PFSK-1 (cell line): ENCODE measurements around the gene PHKG2.
A peak's percentile ranks its signal among the peaks of the same experiment; 100 is the strongest.

ENCODE experiments used
- FOXP2 ChIP-seq: optimal IDR thresholded peaks from 2 replicates; pipeline ENCODE3; 2011; ENCODE audit warnings: borderline replicate concordance, control low read depth, inconsistent platforms; ENCODE audit not compliant: insufficient read depth; ENCODE audit errors: extremely low read length, extremely low read depth
- POLR2AphosphoS5 ChIP-seq: IDR thresholded peaks from 2 replicates; pipeline ENCODE4 v1.6.1; 2012; ENCODE audit warnings: low read depth, mild to moderate bottlenecking, control low read depth, low read length, moderate library complexity
- REST ChIP-seq, 2 experiments: IDR thresholded peaks; 2 replicates each; pipeline versions ENCODE4 v1.6.1 to v1.8.0; 2011 to 2012; ENCODE audit warnings: low read depth in 2 of 2, low read length in 2 of 2, control low read depth in 1 of 2, inconsistent platforms in 1 of 2, mild to moderate bottlenecking in 1 of 2, moderate library complexity in 1 of 2; ENCODE audit not compliant: insufficient read depth in 1 of 2
- SIN3A ChIP-seq: IDR thresholded peaks from 2 replicates; pipeline ENCODE4 v1.6.1; 2012; ENCODE audit warnings: mild to moderate bottlenecking, low read length, moderate library complexity, borderline replicate concordance; ENCODE audit not compliant: insufficient read depth
- TAF1 ChIP-seq: IDR thresholded peaks from 2 replicates; pipeline ENCODE4 v1.6.1; 2012; ENCODE audit warnings: low read length, control low read depth, borderline replicate concordance; ENCODE audit not compliant: insufficient read depth

Gene PHKG2

GRCh38 chr16:30775131-30775391 is 26.8 kb downstream of the PHKG2 start:
- TF ChIP-seq SIN3A: no peak; the same call in 1 of the 2 replicates
- no peak for TF ChIP-seq POLR2AphosphoS5

GRCh38 chr16:30775392-30776188 is 27.4 kb downstream of the PHKG2 start:
- TF ChIP-seq TAF1: peak; percentile 93
- TF ChIP-seq POLR2AphosphoS5: peak; percentile 85
- TF ChIP-seq REST (IDR thresholded peaks at IDR 0.05; ENCODE audit: insufficient read depth in 1 of 2, low read depth in 2 of 2, low read length in 2 of 2): no peak
- TF ChIP-seq SIN3A: 0 out of 2 replicates have a peak, but pooled peaks have one; percentile 75
- peak; percentile 78 for TF ChIP-seq FOXP2

- no peak for TF ChIP-seq TAF1
- no peak for TF ChIP-seq REST (IDR thresholded peaks at IDR 0.05; ENCODE audit: insufficient read depth in 1 of 2, low read depth in 2 of 2, low read length in 2 of 2)
- TF ChIP-seq FOXP2: no peak
- no peak for TF ChIP-seq POLR2AphosphoS5
- TF ChIP-seq SIN3A: no peak
Observed at GRCh38 chr16:30777591-30778297, 29.5 kb downstream of the PHKG2 start.

GRCh38 chr16:30778549-30779244 is 30.5 kb downstream of the PHKG2 start:
- TF ChIP-seq POLR2AphosphoS5: no peak
- no peak for TF ChIP-seq SIN3A
- no peak for TF ChIP-seq REST (IDR thresholded peaks at IDR 0.05; ENCODE audit: insufficient read depth in 1 of 2, low read depth in 2 of 2, low read length in 2 of 2)
- TF ChIP-seq FOXP2: no peak
- no peak for TF ChIP-seq TAF1

GRCh38 chr16:30779596-30779995 is 31.4 kb downstream of the PHKG2 start:
- no peak for TF ChIP-seq SIN3A
- no peak for TF ChIP-seq FOXP2
- no peak for TF ChIP-seq POLR2AphosphoS5
- no peak for TF ChIP-seq TAF1
- no peak for TF ChIP-seq REST (IDR thresholded peaks at IDR 0.05; ENCODE audit: insufficient read depth in 1 of 2, low read depth in 2 of 2, low read length in 2 of 2)
